ENCODE data around the gene TMEM170B. TPM values are rescaled to one million over a fixed set of nuclear protein-coding genes. Genes with fewer than 3 reads are reported as not detected.
A peak's percentile ranks its signal among the peaks of the same experiment; 100 is the strongest.
"Not testable (repeated sequence)": the region's sequence is repeated elsewhere in the genome, so short reads cannot be mapped to it uniquely, and the experiment has no call there.

TMEM170B gene
- total RNA-seq, 1 donor from 2014 or later: 19.7 TPM

DNA sequence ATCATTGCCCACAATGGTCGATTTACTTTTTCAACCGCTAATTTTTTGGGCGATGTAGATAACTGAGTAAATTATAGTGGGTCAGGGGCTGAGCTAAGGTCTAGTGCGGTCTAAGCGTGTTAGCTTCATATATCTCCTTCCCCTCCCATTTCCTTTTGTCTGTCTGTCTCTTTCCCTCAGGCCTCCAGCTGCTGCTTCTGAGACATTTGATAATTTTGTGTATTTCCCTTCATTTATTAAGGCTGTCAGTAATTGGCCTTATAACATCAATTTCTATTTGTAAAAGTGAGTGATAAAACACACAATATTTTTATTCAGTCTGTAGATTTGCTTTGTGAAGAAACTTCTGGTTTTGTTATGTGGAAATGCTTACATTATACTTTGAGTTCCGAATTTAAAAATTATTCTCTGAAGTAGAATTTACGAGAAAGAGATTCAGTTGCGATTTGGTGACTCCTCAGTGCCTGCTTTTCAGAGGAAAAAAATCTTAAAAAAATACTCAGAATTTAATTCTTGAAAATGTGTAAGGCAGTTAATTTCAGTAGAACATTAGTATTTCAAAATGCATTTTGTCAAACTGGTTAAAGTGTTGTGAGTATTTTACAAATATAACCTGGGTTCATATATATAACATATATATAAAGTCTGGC, 1.4 kb downstream of the TMEM170B start:
- Mint-ChIP-seq H3K9me3 (no peaks in the 10 kb centered on the region), H3K27me3 (ENCODE audit: insufficient read depth, low read depth) (peaks cover 4% of the 10 kb centered on the region), H3K4me3 (peak overlapping the region; percentile 87), H3K27ac (peak overlapping the region; percentile 9), H3K36me3 (peaks cover 5% of the 10 kb centered on the region), H3K4me1 (peaks cover 27% of the 10 kb centered on the region)
- H3K9me3 ChIP-seq (ENCODE audit: low read depth): no peaks in the 10 kb centered on the region
- peak overlapping the region; percentile 93 for H3K4me2 ChIP-seq
- H3K4me1 ChIP-seq: peaks cover 12% of the 10 kb centered on the region
- no peaks in the 10 kb centered on the region for H3K36me3 ChIP-seq
- peaks cover 44% of the 10 kb centered on the region for H3K27me3 ChIP-seq
- peak overlapping the region; percentile 96 for H3K4me3 ChIP-seq
- peaks cover 51% of the 10 kb centered on the region for H3K79me2 ChIP-seq (ENCODE audit: low read depth)
- H3K27ac ChIP-seq: no peak overlapping the region
- H4K20me1 ChIP-seq (ENCODE audit: low read depth): peaks cover 24% of the 10 kb centered on the region
- TF ChIP-seq EZH2phosphoT487 (IDR thresholded peaks at IDR 0.05): no peak
- no peak for TF ChIP-seq CTCF (IDR thresholded peaks at IDR 0.05)
- no peak for TF ChIP-seq EZH2 (IDR thresholded peaks at IDR 0.05)
- peak overlapping the region; percentile 39 for H2AFZ ChIP-seq (replicated peaks)
- peak overlapping the region; percentile 45 for H3K9ac ChIP-seq
- peaks cover 15% of the 10 kb centered on the region for H3F3A ChIP-seq (ENCODE audit: low read depth)
- peak; percentile 14 for DNase-seq (ENCODE audit: low spot score)

DNA sequence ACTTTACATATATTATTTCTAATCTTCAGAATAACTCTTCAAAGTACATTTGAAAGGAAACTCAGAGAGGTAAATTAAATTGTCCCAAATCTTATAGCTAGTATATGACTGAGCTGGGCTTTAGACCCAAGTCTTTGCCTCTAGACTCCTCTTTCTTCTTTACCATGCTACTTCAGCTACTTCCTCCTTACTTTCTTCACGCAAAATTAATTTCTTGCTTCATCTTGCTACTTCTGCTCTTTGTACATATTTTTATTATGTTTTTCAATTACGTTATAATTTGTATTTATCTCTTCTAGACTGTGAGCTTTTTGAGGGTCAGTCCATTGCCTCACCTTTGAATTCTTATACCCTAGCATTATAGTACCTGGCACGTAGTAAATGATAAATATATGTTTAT, 5.3 kb downstream of the TMEM170B start:
- H3K36me3 Mint-ChIP-seq: peaks cover 7% of the 10 kb centered on the region
- H3K4me3 Mint-ChIP-seq: no peak overlapping the region
- Histone ChIP-seq H3K4me3 (no peak overlapping the region), H3K79me2 (ENCODE audit: low read depth) (peaks cover 67% of the 10 kb centered on the region), H3F3A (ENCODE audit: low read depth) (no peaks in the 10 kb centered on the region), H3K4me2 (no peak overlapping the region), H3K9me3 (ENCODE audit: low read depth) (no peaks in the 10 kb centered on the region), H3K36me3 (no peaks in the 10 kb centered on the region), H4K20me1 (ENCODE audit: low read depth) (peaks cover 28% of the 10 kb centered on the region), H3K9ac (no peak overlapping the region), H3K27ac (no peak overlapping the region), H2AFZ (replicated peaks) (no peak overlapping the region), H3K27me3 (peaks cover 16% of the 10 kb centered on the region), H3K4me1 (peaks cover 8% of the 10 kb centered on the region)
- H3K9me3 Mint-ChIP-seq: peaks cover 2% of the 10 kb centered on the region
- H3K4me1 Mint-ChIP-seq: peaks cover 14% of the 10 kb centered on the region
- no peak for TF ChIP-seq CTCF (IDR thresholded peaks at IDR 0.05)
- no peak for TF ChIP-seq EZH2phosphoT487 (IDR thresholded peaks at IDR 0.05)
- TF ChIP-seq EZH2 (IDR thresholded peaks at IDR 0.05): no peak
- DNase-seq (ENCODE audit: low spot score): no peak
- peaks cover 2% of the 10 kb centered on the region for H3K27me3 Mint-ChIP-seq (ENCODE audit: insufficient read depth, low read depth)
- no peak overlapping the region for H3K27ac Mint-ChIP-seq

DNA sequence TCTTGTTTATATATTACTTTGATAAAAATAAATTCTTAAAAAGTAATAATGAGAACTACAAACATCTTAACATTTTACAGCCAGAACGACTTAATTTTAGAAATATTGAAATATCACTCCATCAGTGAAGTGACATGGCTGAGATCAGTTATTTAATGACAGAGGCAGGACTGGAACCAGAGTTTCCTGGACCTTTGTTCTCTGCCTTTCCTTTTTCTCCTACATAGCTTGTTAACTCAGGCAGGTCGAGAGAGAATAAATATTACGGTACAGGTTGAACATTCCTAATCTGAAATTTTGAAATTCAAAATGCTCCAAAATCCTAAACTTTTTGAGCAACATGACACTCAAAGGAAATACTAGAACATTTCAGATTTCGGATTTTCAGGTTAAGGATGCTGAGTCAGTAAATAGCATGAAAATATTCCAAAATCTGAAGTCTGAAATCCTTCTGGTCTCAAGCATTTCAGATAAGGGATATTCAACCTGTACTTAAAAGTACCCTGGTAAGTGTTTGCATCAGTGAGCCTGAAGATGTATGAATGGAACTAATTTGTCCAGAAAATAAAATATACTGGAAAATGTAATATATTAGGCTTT, 6.5 kb downstream of the TMEM170B start:
- Histone ChIP-seq H3K27ac (no peak overlapping the region), H3K4me2 (no peak overlapping the region), H3K9me3 (ENCODE audit: low read depth) (no peaks in the 10 kb centered on the region), H3F3A (ENCODE audit: low read depth) (no peaks in the 10 kb centered on the region), H3K27me3 (peaks cover 9% of the 10 kb centered on the region), H3K36me3 (no peaks in the 10 kb centered on the region), H3K4me3 (no peak overlapping the region), H3K4me1 (peaks cover 3% of the 10 kb centered on the region), H4K20me1 (ENCODE audit: low read depth) (peaks cover 23% of the 10 kb centered on the region), H2AFZ (replicated peaks) (no peak overlapping the region), H3K9ac (no peak overlapping the region), H3K79me2 (ENCODE audit: low read depth) (peaks cover 58% of the 10 kb centered on the region)
- DNase-seq (ENCODE audit: low spot score): no peak
- TF ChIP-seq CTCF (IDR thresholded peaks at IDR 0.05) (no peak), EZH2phosphoT487 (IDR thresholded peaks at IDR 0.05) (no peak), EZH2 (IDR thresholded peaks at IDR 0.05) (no peak)
- H3K4me1 Mint-ChIP-seq: peaks cover 14% of the 10 kb centered on the region
- H3K27ac Mint-ChIP-seq: no peak overlapping the region
- peaks cover 10% of the 10 kb centered on the region for H3K36me3 Mint-ChIP-seq
- no peak overlapping the region for H3K4me3 Mint-ChIP-seq
- H3K9me3 Mint-ChIP-seq: peaks cover 4% of the 10 kb centered on the region
- H3K27me3 Mint-ChIP-seq (ENCODE audit: insufficient read depth, low read depth): no peaks in the 10 kb centered on the region

DNA sequence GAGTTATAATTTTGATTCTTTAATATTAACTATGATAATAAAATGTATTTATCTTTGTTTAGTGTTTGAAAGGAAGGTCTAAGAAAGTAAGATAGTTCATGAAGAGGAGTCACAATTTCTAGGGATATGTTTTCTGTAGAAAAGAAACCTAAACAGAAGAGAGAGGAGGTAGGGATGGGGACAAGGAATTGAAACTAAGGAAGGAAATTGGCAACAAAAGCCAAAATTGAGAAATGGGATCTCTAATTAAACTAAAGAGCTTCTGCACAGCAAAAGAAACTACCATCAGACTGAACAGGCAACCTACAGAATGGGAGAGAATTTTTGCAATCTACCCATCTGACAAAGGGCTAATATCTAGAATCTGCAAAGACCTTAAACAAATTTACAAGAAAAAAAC, 10.3 kb downstream of the TMEM170B start:
- not testable (repeated sequence) for H3K9ac ChIP-seq; H3K27ac ChIP-seq; H3K9me3 Mint-ChIP-seq; DNase-seq (ENCODE audit: low spot score); H3K4me1 ChIP-seq; H3K4me2 ChIP-seq; H3K4me3 ChIP-seq; H3K36me3 ChIP-seq; H3K9me3 ChIP-seq (ENCODE audit: low read depth); H3K27me3 ChIP-seq; H2AFZ ChIP-seq (replicated peaks); H3K27ac Mint-ChIP-seq; H3K27me3 Mint-ChIP-seq (ENCODE audit: insufficient read depth, low read depth); H3K36me3 Mint-ChIP-seq; H3F3A ChIP-seq (ENCODE audit: low read depth); H3K4me1 Mint-ChIP-seq; H4K20me1 ChIP-seq (ENCODE audit: low read depth); H3K4me3 Mint-ChIP-seq
- H3K79me2 ChIP-seq (ENCODE audit: low read depth): peaks cover 25% of the 10 kb centered on the region

DNA sequence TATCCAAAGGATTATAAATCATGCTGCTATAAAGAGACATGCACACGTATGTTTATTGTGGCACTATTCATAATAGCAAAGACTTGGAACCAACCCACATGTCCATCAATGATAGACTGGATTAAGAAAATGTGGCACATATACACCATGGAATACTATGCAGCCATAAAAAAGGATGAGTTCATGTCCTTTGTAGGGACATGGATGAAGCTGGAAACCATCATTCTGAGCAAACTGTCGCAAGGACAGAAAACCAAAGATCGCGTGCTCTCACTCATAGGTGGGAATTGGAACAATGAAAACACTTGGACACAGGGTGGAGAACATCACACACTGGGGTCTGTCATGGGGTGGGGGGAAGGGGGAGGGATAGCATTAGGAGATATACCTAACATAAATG, 11.0 kb downstream of the TMEM170B start:
- peaks cover 18% of the 10 kb centered on the region for H3K79me2 ChIP-seq (ENCODE audit: low read depth)
- H3K27ac Mint-ChIP-seq; H3K27ac ChIP-seq; H3K27me3 Mint-ChIP-seq (ENCODE audit: insufficient read depth, low read depth); H3K9ac ChIP-seq; H3K9me3 ChIP-seq (ENCODE audit: low read depth); H3K4me1 ChIP-seq; H3K27me3 ChIP-seq; H3K4me1 Mint-ChIP-seq; H3K36me3 ChIP-seq; H2AFZ ChIP-seq (replicated peaks); H3K9me3 Mint-ChIP-seq; H3F3A ChIP-seq (ENCODE audit: low read depth); H3K4me3 ChIP-seq; DNase-seq (ENCODE audit: low spot score); H3K4me2 ChIP-seq; H3K4me3 Mint-ChIP-seq; H4K20me1 ChIP-seq (ENCODE audit: low read depth): not testable (repeated sequence)
- peaks cover 10% of the 10 kb centered on the region for H3K36me3 Mint-ChIP-seq

Data from neural progenitor cell (in vitro differentiated cells).